AG09309 (cell line): ENCODE measurements around the gene SOCS3.

Experiments used
- DNase-seq: peaks from one replicate; pipeline ENCODE4 v3.0.0-alpha.2; 2010; ENCODE audit warnings: low read depth
- H3K4me3 ChIP-seq: 2 replicates; pipeline ENCODE4 v1.5.1; 2011; ENCODE audit warnings: mild to moderate bottlenecking, low read depth, low read length, moderate library complexity; ENCODE audit not compliant: control insufficient read depth
- CTCF ChIP-seq: IDR thresholded peaks from 2 replicates; pipeline ENCODE4 v1.5.1; 2011; ENCODE audit warnings: mild to moderate bottlenecking, low read depth, low read length, inconsistent platforms; ENCODE audit not compliant: insufficient read depth, control insufficient read depth; ENCODE audit errors: missing control alignments

Gene SOCS3

DNA sequence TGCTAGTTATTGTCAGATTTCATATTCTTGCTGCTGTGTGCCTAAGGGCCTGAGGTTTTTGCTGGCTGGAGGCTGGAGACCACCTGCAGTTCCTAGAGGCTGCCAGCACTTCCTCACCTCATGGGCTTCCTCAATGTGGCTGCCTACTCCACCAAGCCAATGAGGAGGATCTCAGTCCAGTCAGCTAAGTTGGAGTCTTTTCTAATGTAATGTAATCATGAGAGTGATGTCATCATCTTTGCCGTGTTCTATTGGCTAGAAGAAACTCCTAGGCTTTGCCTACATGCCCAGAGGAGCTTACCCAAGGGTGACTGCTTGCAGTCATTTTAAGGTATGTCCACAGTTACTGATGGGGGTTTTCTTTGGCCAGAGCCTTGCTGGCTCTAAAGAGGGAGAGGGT is 53.0 kb downstream of the SOCS3 start:
- DNase-seq, result no peak
- TF ChIP-seq CTCF, result no peak
- no peak overlapping the region for H3K4me3 ChIP-seq
